HCT116 (cell line): ENCODE results near the gene ENTPD6.

Experiments used
- CTCF ChIP-seq, 3 experiments: fragments of 200-600 bp in 1 of 3; sonication (generic) in 1 of 3; IDR thresholded peaks in 2 of 3; conservative IDR thresholded peaks in 1 of 3; 2 replicates each; pipeline ENCODE4 v1.5.1; 2012 to 2017; ENCODE audit warnings: low read depth in 2 of 3, low read length in 2 of 3, antibody characterized with exemption in 1 of 3, borderline replicate concordance in 1 of 3, control low read depth in 1 of 3, mild to moderate bottlenecking in 1 of 3, mixed read lengths in 1 of 3, mixed run types in 1 of 3, moderate library complexity in 1 of 3; ENCODE audit not compliant: insufficient read depth in 1 of 3
- EZH2 ChIP-seq: fragments of 200-600 bp; sonication (generic); IDR thresholded peaks from 2 replicates; pipeline ENCODE4 v1.6.1; 2017; ENCODE audit warnings: antibody characterized with exemption, mixed run types
- POLR2A ChIP-seq: IDR thresholded peaks from 2 replicates; pipeline ENCODE4 v1.7.0; 2011; ENCODE audit warnings: borderline replicate concordance; ENCODE audit not compliant: insufficient read depth, insufficient read length; ENCODE audit errors: extremely low read depth
- POLR2AphosphoS5 ChIP-seq: IDR thresholded peaks from 2 replicates; pipeline ENCODE4 v1.6.1; 2011; ENCODE audit warnings: mild to moderate bottlenecking, low read depth, low read length, moderate library complexity
- REST ChIP-seq: IDR thresholded peaks from 2 replicates; pipeline ENCODE4 v1.6.1; 2012; ENCODE audit warnings: low read depth
- SRF ChIP-seq: IDR thresholded peaks from 2 replicates; pipeline ENCODE4 v1.6.1; 2012; ENCODE audit warnings: low read depth
- YY1 ChIP-seq: IDR thresholded peaks from 2 replicates; pipeline ENCODE4 v1.6.1; 2011; ENCODE audit warnings: low read length, low read depth, moderate library complexity, mild to moderate bottlenecking; ENCODE audit not compliant: insufficient replicate concordance; ENCODE audit errors: extremely low read depth

- no peak for TF ChIP-seq REST
- TF ChIP-seq SRF = no peak
- TF ChIP-seq CTCF (IDR thresholded peaks at IDR 0.05 in 2 of 3, conservative IDR thresholded peaks at IDR 0.05 in 1 of 3; ENCODE audit: borderline replicate concordance in 1 of 3, insufficient read depth in 1 of 3, low read depth in 2 of 3, low read length in 2 of 3) = no peak
- TF ChIP-seq POLR2AphosphoS5 = no peak
- TF ChIP-seq YY1 = no peak
- TF ChIP-seq EZH2 = no peak
- no peak for TF ChIP-seq POLR2A
Measured at GRCh38 chr20:25160467-25160866, 35.0 kb upstream of the ENTPD6 start.
